ENCODE data around the gene SLC16A10. TPM values are rescaled to one million over a fixed set of nuclear protein-coding genes. Genes with fewer than 3 reads are reported as not detected.

SLC16A10 gene
- total and polyA plus RNA-seq, 2 of the 13 experiments (the other 11 are each of a cell fraction or from before 2014, with no cell fraction given): 8.2 to 20.1 TPM

- POLR2A ChIA-PET: no interaction called here
- FAIRE-seq: no peak
- no peaks in the 10 kb centered on the region for H3K9me3 ChIP-seq (ENCODE audit: low read length)
Observed at GRCh38 chr6:111266276-111266675, 179.0 kb downstream of the SLC16A10 start.

GRCh38 chr6:111267764-111268333 is 180.5 kb downstream of the SLC16A10 start:
- intact Hi-C loops (cut with micrococcal nuclease; ENCODE audit: unreplicated experiment): no loop called here
- in situ Hi-C loops (cut with HindIII; ENCODE audit: extremely low pct_ligation_motif_present, low pct_unique_long_range_greater_than_20kb): no loop called here
- Histone ChIP-seq H3K27ac (ENCODE audit: extremely low read length, insufficient read depth, low read length) (no peak overlapping the region), H3K27me3 (ENCODE audit: control insufficient read depth in 1 of 2, insufficient read depth in 2 of 2, low read length in 2 of 2) (no peaks in the 10 kb centered on the region), H3K4me2 (ENCODE audit: low read depth, low read length) (no peak overlapping the region), H3K4me1 (ENCODE audit: insufficient read depth, low read length) (0 out of 2 replicates have a peak, but pooled peaks cover under 1% of the 10 kb centered on the region), H3K79me2 (ENCODE audit: insufficient read depth, low read length) (no peaks in the 10 kb centered on the region), H3K9ac (ENCODE audit: insufficient read depth, low read depth, low read length) (no peak overlapping the region), H3K4me3 (replicated peaks in 1 of 3; ENCODE audit: insufficient read depth in 1 of 3, low read depth in 2 of 3, low read length in 3 of 3) (no peak overlapping the region), H4K20me1 (ENCODE audit: insufficient read depth, low read length) (no peaks in the 10 kb centered on the region), H3K36me3 (replicated peaks in 1 of 2; ENCODE audit: control insufficient read depth in 1 of 2, insufficient read depth in 2 of 2, low read length in 2 of 2) (peaks cover 5 to 35% of the 10 kb centered on the region in 2 experiments), H3K9me3 (ENCODE audit: low read length) (no peaks in the 10 kb centered on the region), H2AFZ (ENCODE audit: low read length) (no peak overlapping the region)
- no TSS peak for BruUV-seq (replicated peaks)
- ATAC-seq (no peak), DNase-seq (ENCODE audit: low spot score) (no peak), FAIRE-seq (no peak)
- CTCF ChIA-PET (ENCODE audit: low intra/inter-chr PET ratio, low total read pairs): no interaction called here
- 98% methylated on average over 7 of the region's 7 CpGs for WGBS (ENCODE audit: low lambda C conversion rate)
- TF ChIP-seq MLXIP (CRISPR knock-in tag; IDR thresholded peaks at IDR 0.05; ENCODE audit: borderline replicate concordance) (no peak), ZNF468 (CRISPR knock-in tag; IDR thresholded peaks at IDR 0.05) (no peak), SP1 (IDR thresholded peaks at IDR 0.05) (no peak), SP1 (CRISPR knock-in tag; IDR thresholded peaks at IDR 0.05) (no peak), THAP9 (CRISPR knock-in tag; IDR thresholded peaks at IDR 0.05; ENCODE audit: borderline replicate concordance) (no peak), ZNF841 (CRISPR knock-in tag; IDR thresholded peaks at IDR 0.05; ENCODE audit: borderline replicate concordance) (no peak), ZNF460 (CRISPR knock-in tag; IDR thresholded peaks at IDR 0.05; ENCODE audit: borderline replicate concordance) (no peak)
- POLR2A ChIA-PET: no interaction called here

More at GRCh38 chr6:111266276-111266675, 179.0 kb downstream of the SLC16A10 start:
- Histone ChIP-seq H3K4me1 (ENCODE audit: insufficient read depth, low read length) (peaks cover 8% of the 10 kb centered on the region; the same call in 1 of the 2 replicates), H3K4me2 (ENCODE audit: low read depth, low read length) (no peak overlapping the region), H3K79me2 (ENCODE audit: insufficient read depth, low read length) (peaks cover under 1% of the 10 kb centered on the region), H3K9ac (ENCODE audit: insufficient read depth, low read depth, low read length) (no peak overlapping the region), H3K27me3 (ENCODE audit: control insufficient read depth in 1 of 2, insufficient read depth in 2 of 2, low read length in 2 of 2) (no peaks in the 10 kb centered on the region), H2AFZ (ENCODE audit: low read length) (no peak overlapping the region), H3K4me3 (replicated peaks in 1 of 3; ENCODE audit: insufficient read depth in 1 of 3, low read depth in 2 of 3, low read length in 3 of 3) (no peak overlapping the region), H4K20me1 (ENCODE audit: insufficient read depth, low read length) (no peaks in the 10 kb centered on the region), H3K36me3 (replicated peaks in 1 of 2; ENCODE audit: control insufficient read depth in 1 of 2, insufficient read depth in 2 of 2, low read length in 2 of 2) (peaks cover 5 to 39% of the 10 kb centered on the region in 2 experiments), H3K27ac (ENCODE audit: extremely low read length, insufficient read depth, low read length) (no peak overlapping the region)
- intact Hi-C loops (cut with micrococcal nuclease; ENCODE audit: unreplicated experiment) (no loop called here), in situ Hi-C loops (cut with HindIII; ENCODE audit: extremely low pct_ligation_motif_present, low pct_unique_long_range_greater_than_20kb) (no loop called here)
- no TSS peak for BruUV-seq (replicated peaks)
- DNase-seq (ENCODE audit: low spot score) (no peak), ATAC-seq (no peak)
- CTCF ChIA-PET (ENCODE audit: low intra/inter-chr PET ratio, low total read pairs): no interaction called here
- TF ChIP-seq RFXAP (CRISPR knock-in tag; IDR thresholded peaks at IDR 0.05; ENCODE audit: borderline replicate concordance): no peak
- no peak for TF ChIP-seq ERF (CRISPR knock-in tag; IDR thresholded peaks at IDR 0.05)
- no peak for TF ChIP-seq TFAP4 (IDR thresholded peaks at IDR 0.05; ENCODE audit: borderline replicate concordance, low read depth)
- TF ChIP-seq TBX3 (IDR thresholded peaks at IDR 0.05; ENCODE audit: borderline replicate concordance): no peak
- TF ChIP-seq PHF21A (CRISPR knock-in tag; IDR thresholded peaks at IDR 0.05): no peak
- 100% methylated on average over 2 of the region's 2 CpGs for WGBS (ENCODE audit: low lambda C conversion rate)
